ENCODE measurements around the gene INS. TPM values are rescaled to one million over a fixed set of nuclear protein-coding genes. Genes with fewer than 3 reads are reported as not detected.
"Not testable (repeated sequence)": the region's sequence is repeated elsewhere in the genome, so short reads cannot be mapped to it uniquely, and the experiment has no call there.

INS gene
- total RNA-seq, 1 donor from 2014 or later = not detected

- Mint-ChIP-seq H3K4me1 (peaks cover 13% of the 10 kb centered on the region), H3K27ac (no peak overlapping the region), H3K9me3 (no peaks in the 10 kb centered on the region), H3K4me3 (no peak overlapping the region), H3K36me3 (no peaks in the 10 kb centered on the region), H3K27me3 (ENCODE audit: low read depth) (peaks cover 20% of the 10 kb centered on the region)
- TF ChIP-seq, protein P1, sequence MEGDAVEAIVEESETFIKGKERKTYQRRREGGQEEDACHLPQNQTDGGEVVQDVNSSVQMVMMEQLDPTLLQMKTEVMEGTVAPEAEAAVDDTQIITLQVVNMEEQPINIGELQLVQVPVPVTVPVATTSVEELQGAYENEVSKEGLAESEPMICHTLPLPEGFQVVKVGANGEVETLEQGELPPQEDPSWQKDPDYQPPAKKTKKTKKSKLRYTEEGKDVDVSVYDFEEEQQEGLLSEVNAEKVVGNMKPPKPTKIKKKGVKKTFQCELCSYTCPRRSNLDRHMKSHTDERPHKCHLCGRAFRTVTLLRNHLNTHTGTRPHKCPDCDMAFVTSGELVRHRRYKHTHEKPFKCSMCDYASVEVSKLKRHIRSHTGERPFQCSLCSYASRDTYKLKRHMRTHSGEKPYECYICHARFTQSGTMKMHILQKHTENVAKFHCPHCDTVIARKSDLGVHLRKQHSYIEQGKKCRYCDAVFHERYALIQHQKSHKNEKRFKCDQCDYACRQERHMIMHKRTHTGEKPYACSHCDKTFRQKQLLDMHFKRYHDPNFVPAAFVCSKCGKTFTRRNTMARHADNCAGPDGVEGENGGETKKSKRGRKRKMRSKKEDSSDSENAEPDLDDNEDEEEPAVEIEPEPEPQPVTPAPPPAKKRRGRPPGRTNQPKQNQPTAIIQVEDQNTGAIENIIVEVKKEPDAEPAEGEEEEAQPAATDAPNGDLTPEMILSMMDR (IDR thresholded peaks at IDR 0.05; ENCODE audit: unreplicated experiment) = no peak
- DNase-seq (ENCODE audit: low spot score in 2 of 2, unreplicated experiment in 2 of 2) = no peak
Measured at GRCh38 chr11:2180347-2180746, 19.3 kb upstream of the INS start.

- no peak for DNase-seq (ENCODE audit: low spot score in 2 of 2, unreplicated experiment in 2 of 2)
- H3K27ac Mint-ChIP-seq = no peak overlapping the region
- H3K9me3 Mint-ChIP-seq = no peaks in the 10 kb centered on the region
- TF ChIP-seq, protein P1 (IDR thresholded peaks at IDR 0.05; ENCODE audit: unreplicated experiment) = no peak
- H3K4me3 Mint-ChIP-seq = no peak overlapping the region
- no peaks in the 10 kb centered on the region for H3K36me3 Mint-ChIP-seq
- peaks cover 12% of the 10 kb centered on the region for H3K27me3 Mint-ChIP-seq (ENCODE audit: low read depth)
- peaks cover 13% of the 10 kb centered on the region for H3K4me1 Mint-ChIP-seq
Measured at GRCh38 chr11:2179516-2179915, 18.5 kb upstream of the INS start.

DNA sequence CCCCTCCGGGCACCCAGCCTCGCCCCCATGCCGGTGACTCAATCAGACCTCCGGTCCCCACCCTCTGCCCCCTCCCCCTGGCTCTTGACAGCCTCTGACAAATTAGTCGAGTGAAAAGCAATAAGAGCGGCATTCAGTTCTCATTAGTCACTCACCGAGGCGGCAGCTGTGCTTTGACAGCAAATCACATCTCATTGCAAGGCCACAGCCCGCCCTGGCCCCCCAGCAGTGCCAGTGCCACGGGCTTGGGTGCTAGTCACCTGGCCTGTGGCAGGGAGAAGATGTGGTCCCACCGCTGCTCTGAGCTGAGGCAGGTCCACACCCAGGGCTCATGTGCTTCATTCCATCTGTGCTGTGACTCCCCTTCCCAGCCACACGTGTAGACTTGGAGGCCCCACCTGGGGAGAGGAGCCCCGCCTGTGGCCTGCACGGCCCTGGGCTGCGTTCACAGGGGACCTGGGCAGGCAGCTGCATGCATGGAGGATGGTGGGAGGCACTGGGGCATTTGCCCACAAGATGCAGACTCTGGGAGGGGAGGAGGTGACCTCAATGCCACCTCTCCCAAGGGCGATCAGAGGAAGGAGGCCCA is 18.0 kb upstream of the INS start:
- H3K27ac Mint-ChIP-seq = no peak overlapping the region
- H3K4me3 Mint-ChIP-seq = no peak overlapping the region
- TF ChIP-seq, protein P1 (IDR thresholded peaks at IDR 0.05; ENCODE audit: unreplicated experiment) = no peak
- no peaks in the 10 kb centered on the region for H3K36me3 Mint-ChIP-seq
- no peaks in the 10 kb centered on the region for H3K9me3 Mint-ChIP-seq
- peaks cover 8% of the 10 kb centered on the region for H3K27me3 Mint-ChIP-seq (ENCODE audit: low read depth)
- no peak for DNase-seq (ENCODE audit: low spot score in 2 of 2, unreplicated experiment in 2 of 2)
- H3K4me1 Mint-ChIP-seq = peaks cover 13% of the 10 kb centered on the region

DNA sequence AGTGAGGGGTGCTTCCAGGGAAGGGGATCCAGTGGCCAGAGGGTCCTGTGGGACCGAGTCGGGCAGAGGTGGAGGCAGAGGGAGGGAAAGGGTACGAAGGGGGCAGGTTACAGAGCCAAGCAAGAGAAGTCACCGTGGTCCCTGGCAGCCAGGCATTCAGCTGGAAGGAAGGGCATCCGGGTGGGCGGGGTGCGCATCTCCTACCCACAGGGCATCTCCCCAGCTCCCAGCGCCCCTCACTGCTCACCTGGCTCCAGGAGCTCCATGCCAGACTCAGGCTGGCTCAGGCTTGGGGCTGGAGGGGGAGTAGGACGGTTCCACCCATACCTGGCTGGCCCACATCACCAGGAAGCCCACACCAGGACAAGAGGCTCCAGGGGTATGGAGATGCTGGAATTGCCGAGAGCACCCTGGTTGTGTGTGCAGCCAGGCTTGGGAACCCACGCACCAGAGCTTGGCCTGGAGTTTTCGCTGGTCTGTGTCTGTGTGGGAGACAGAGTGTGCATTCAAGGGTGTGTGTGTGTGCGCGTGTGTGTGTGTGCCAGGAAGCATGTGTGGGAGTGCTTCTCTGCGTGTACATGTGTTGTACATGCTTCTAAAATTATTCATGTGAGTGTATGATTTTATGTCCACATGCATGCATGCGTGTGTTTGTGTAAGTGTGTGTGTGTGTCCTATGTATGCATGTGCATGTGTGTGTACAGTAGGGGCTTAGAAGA is 17.2 kb upstream of the INS start:
- H3K9me3 Mint-ChIP-seq; H3K4me3 Mint-ChIP-seq; H3K27me3 Mint-ChIP-seq (ENCODE audit: low read depth); H3K36me3 Mint-ChIP-seq; H3K27ac Mint-ChIP-seq; DNase-seq (ENCODE audit: low spot score in 2 of 2, unreplicated experiment in 2 of 2): not testable (repeated sequence)
- H3K4me1 Mint-ChIP-seq = peaks cover 13% of the 10 kb centered on the region

- no peak overlapping the region for H3K27ac Mint-ChIP-seq
Measured at GRCh38 chr11:2177076-2177475, 16.1 kb upstream of the INS start.

GRCh38 chr11:2176389-2176900 is 15.4 kb upstream of the INS start:
- H3K27me3 Mint-ChIP-seq (ENCODE audit: low read depth) = peaks cover 3% of the 10 kb centered on the region
- no peaks in the 10 kb centered on the region for H3K9me3 Mint-ChIP-seq
- TF ChIP-seq, protein P1 (IDR thresholded peaks at IDR 0.05; ENCODE audit: unreplicated experiment) = no peak
- H3K4me1 Mint-ChIP-seq = peaks cover 17% of the 10 kb centered on the region
- no peak for DNase-seq (ENCODE audit: low spot score in 2 of 2, unreplicated experiment in 2 of 2)
- no peaks in the 10 kb centered on the region for H3K36me3 Mint-ChIP-seq
- no peak overlapping the region for H3K4me3 Mint-ChIP-seq
- H3K27ac Mint-ChIP-seq = no peak overlapping the region

More at GRCh38 chr11:2177076-2177475, 16.1 kb upstream of the INS start:
- no peak overlapping the region for H3K4me3 Mint-ChIP-seq
- no peaks in the 10 kb centered on the region for H3K9me3 Mint-ChIP-seq
- DNase-seq (ENCODE audit: low spot score in 2 of 2, unreplicated experiment in 2 of 2) = no peak
- peaks cover 14% of the 10 kb centered on the region for H3K4me1 Mint-ChIP-seq
- TF ChIP-seq, protein P1 (IDR thresholded peaks at IDR 0.05; ENCODE audit: unreplicated experiment) = no peak
- H3K27me3 Mint-ChIP-seq (ENCODE audit: low read depth) = peaks cover 3% of the 10 kb centered on the region
- H3K36me3 Mint-ChIP-seq = no peaks in the 10 kb centered on the region
